GM12878 (cell line): Measurements from ENCODE around the gene DOCK1. TPM values are rescaled to one million over a fixed set of nuclear protein-coding genes. Genes with fewer than 3 reads are reported as not detected.

Experiments used
- ATF2 ChIP-seq: IDR thresholded peaks from 2 replicates; pipeline ENCODE4 v1.6.1; 2012; ENCODE audit warnings: low read length, inconsistent platforms
- CEBPB ChIP-seq, 2 experiments: fragments of 150-350 bp in 1 of 2; IDR thresholded peaks; 2 replicates each; pipeline ENCODE4 v1.6.1; 2012 to 2014; ENCODE audit warnings: low read depth in 2 of 2, low read length in 2 of 2, borderline replicate concordance in 1 of 2, inconsistent platforms in 1 of 2
- CREM ChIP-seq: IDR thresholded peaks from 2 replicates; pipeline ENCODE4 v1.6.1; 2014; ENCODE audit warnings: antibody characterized with exemption, low read depth
- DPF2 ChIP-seq: fragments of 450-650 bp; IDR thresholded peaks from 2 replicates; pipeline ENCODE4 v1.6.1; 2017; ENCODE audit warnings: mild to moderate bottlenecking
- HDGF ChIP-seq: fragments of 450-650 bp; IDR thresholded peaks from 2 replicates; pipeline ENCODE4 v1.6.1; 2016; ENCODE audit warnings: antibody characterized with exemption
- MAX ChIP-seq: IDR thresholded peaks from 2 replicates; pipeline ENCODE4 v1.6.1; 2012; ENCODE audit warnings: low read depth, low read length, improper control_type of control experiment
- NR2F1 ChIP-seq: fragments of 450-650 bp; conservative IDR thresholded peaks from 2 replicates; pipeline ENCODE4 v1.6.1; 2017; ENCODE audit warnings: mild to moderate bottlenecking
- SKIL ChIP-seq: fragments of 450-650 bp; IDR thresholded peaks from 2 replicates; pipeline ENCODE4 v1.6.1; 2017; ENCODE audit warnings: mild to moderate bottlenecking, low read depth, inconsistent platforms; ENCODE audit not compliant: poor library complexity, severe bottlenecking
- ZBTB40 ChIP-seq: fragments of 450-650 bp; IDR thresholded peaks from 2 replicates; pipeline ENCODE4 v1.6.1; 2016; ENCODE audit warnings: mild to moderate bottlenecking, moderate library complexity, borderline replicate concordance
- polyA plus RNA-seq, 11 experiments: library from polyadenylated mRNA; depleted of rRNA in 4 of 11; unstranded in 6 of 11; stranded (reverse) in 5 of 11; fragments of >200 nt; fragmentation: Nextera tagmentation in 4 of 11; fragmentation: Illumina TruSeq in 1 of 11; extraction: Ambion mirVana in 4 of 11; extraction: Trizol in 1 of 11; gene quantifications; 1 replicate in 1 of 11; 2 replicates in 10 of 11; pipeline versions ENCODE4 v1.2.1 to v1.2.3, GENCODE V29; 2011 to 2016; ENCODE audit warnings: inconsistent platforms in 2 of 11, missing spikeins in 2 of 11, low read depth in 1 of 11
- total RNA-seq, 4 experiments: library from RNA; depleted of rRNA in 3 of 4; stranded (reverse); fragments of >200 nt in 3 of 4; fragmentation: Illumina TruSeq in 1 of 4; extraction: Trizol in 1 of 4; gene quantifications; 2 replicates each; pipeline versions ENCODE4 v1.2.1 to v1.2.3, GENCODE V29; 2013 to 2021

Gene DOCK1
- total and polyA plus RNA-seq, 10 of the 15 experiments (the other 5 are each of a cell fraction or from before 2014, with no cell fraction given): 0.05 to 0.18 TPM; not detected in 8

GRCh38 chr10:126895214-126895781, 9.9 kb upstream of the DOCK1 start (continued):
- TF ChIP-seq HDGF: no peak
- TF ChIP-seq CREM: no peak
- no peak for TF ChIP-seq ATF2
- no peak for TF ChIP-seq CEBPB (IDR thresholded peaks at IDR 0.05; ENCODE audit: borderline replicate concordance in 1 of 2, low read depth in 2 of 2, low read length in 2 of 2)
- no peak for TF ChIP-seq SKIL
- TF ChIP-seq MAX: no peak
- TF ChIP-seq DPF2: no peak
- no peak for TF ChIP-seq NR2F1
- TF ChIP-seq ZBTB40: no peak
- TF ChIP-seq, all 136 proteins: peak for 0
